Tibial artery (tissue), 4 donors: ENCODE results near the gene CHGA.

Experiments
- DNase-seq, 2 donors: peaks; one replicate each; pipeline ENCODE4 v3.0.0-alpha.2; 2019
- H3K27ac ChIP-seq, 2 donors: fragments of 200-600 bp; sonication (generic) in 1 of 2; 1 replicate in 1 of 2; 2 replicates in 1 of 2; pipeline ENCODE4 v1.5.1; 2018 to 2019; ENCODE audit warnings: mild to moderate bottlenecking in 1 of 2
- H3K27me3 ChIP-seq, 2 donors: fragments of 200-600 bp; sonication (generic) in 1 of 2; one replicate each; pipeline versions ENCODE4 v1.5.1 to v1.6.0; 2016 to 2019
- H3K36me3 ChIP-seq, 3 donors: fragments of 200-600 bp; sonication (generic) in 2 of 3; one replicate each; pipeline ENCODE4 v1.5.1; 2016 to 2019; ENCODE audit warnings: mild to moderate bottlenecking in 2 of 3
- H3K4me1 ChIP-seq, 4 donors: fragments of 200-600 bp; sonication (generic) in 2 of 4; 1 replicate in 3 of 4; 2 replicates in 1 of 4; pipeline ENCODE4 v1.5.1; 2016 to 2019
- H3K4me3 ChIP-seq, 2 donors: fragments of 200-600 bp; sonication (generic) in 1 of 2; 1 replicate in 1 of 2; 2 replicates in 1 of 2; pipeline ENCODE4 v1.5.1; 2018 to 2019; ENCODE audit warnings: mild to moderate bottlenecking in 2 of 2
- H3K9me3 ChIP-seq, 3 donors: fragments of 200-600 bp; sonication (generic) in 1 of 3; one replicate each; pipeline ENCODE4 v1.5.1; 2016 to 2019
- CTCF ChIP-seq, 2 experiments: fragments of 200-600 bp in 1 of 2; fragments of 450-650 bp in 1 of 2; IDR thresholded peaks; one replicate each; pipeline ENCODE4 v1.5.1; 2017 to 2019; ENCODE audit warnings: antibody characterized with exemption in 2 of 2, mild to moderate bottlenecking in 1 of 2, moderate library complexity in 1 of 2
- intact Hi-C: fragments of 100-400 bp; cut with DNase I; formaldehyde crosslinking; loops from one replicate; pipeline ENCODE4 v1.15.0; 2023; ENCODE audit warnings: low total_unique reads

CHGA gene

GRCh38 chr14:92967346-92967926, 44.5 kb downstream of the CHGA start:
- no peak for DNase-seq
- no peak overlapping the region for H3K4me3 ChIP-seq
- no peaks in the 10 kb centered on the region for H3K9me3 ChIP-seq
- TF ChIP-seq CTCF (IDR thresholded peaks at IDR 0.05), result no peak
- intact Hi-C loops, result no loop called here
- no peak overlapping the region for H3K27ac ChIP-seq
- H3K27me3 ChIP-seq, result no peaks in the 10 kb centered on the region
- peaks cover 0 to 38% (median 18%) of the 10 kb centered on the region in 4 donors for H3K4me1 ChIP-seq
- peaks cover 0 to 1% (median 0%) of the 10 kb centered on the region in 3 donors for H3K36me3 ChIP-seq

GRCh38 chr14:92968291-92969020, 45.5 kb downstream of the CHGA start:
- no peak for DNase-seq
- Histone ChIP-seq H3K9me3 (no peaks in the 10 kb centered on the region), H3K27me3 (no peaks in the 10 kb centered on the region), H3K4me1 (peaks cover 0 to 44% (median 24%) of the 10 kb centered on the region in 4 donors), H3K36me3 (no peaks in the 10 kb centered on the region), H3K4me3 (no peak overlapping the region), H3K27ac (no peak overlapping the region)
- intact Hi-C loops, result no loop called here
- TF ChIP-seq CTCF (IDR thresholded peaks at IDR 0.05), result no peak

- Histone ChIP-seq H3K4me1 (peaks cover 0 to 44% (median 20%) of the 10 kb centered on the region in 4 donors), H3K27ac (peak overlapping the region in 1 of 2 donors; percentile 4), H3K36me3 (no peaks in the 10 kb centered on the region), H3K9me3 (no peaks in the 10 kb centered on the region), H3K27me3 (no peaks in the 10 kb centered on the region), H3K4me3 (no peak overlapping the region)
- no peak for TF ChIP-seq CTCF (IDR thresholded peaks at IDR 0.05)
- intact Hi-C loops, result no loop called here
- DNase-seq, result no peak
Measured at GRCh38 chr14:92969430-92969829, 46.5 kb downstream of the CHGA start.

- no peak for TF ChIP-seq CTCF (IDR thresholded peaks at IDR 0.05)
- Histone ChIP-seq H3K4me1 (peaks cover 0 to 42% (median 16%) of the 10 kb centered on the region in 4 donors), H3K36me3 (no peaks in the 10 kb centered on the region), H3K27ac (peak overlapping the region in 1 of 2 donors; percentile 4), H3K4me3 (no peak overlapping the region), H3K9me3 (no peaks in the 10 kb centered on the region), H3K27me3 (no peaks in the 10 kb centered on the region)
- no peak for DNase-seq
- intact Hi-C loops, result loop anchor here (5.0 kb wide), 2 partner anchors 77 to 172 kb away; no protein-coding TSS in a partner anchor
Measured at GRCh38 chr14:92969871-92970270, 46.9 kb downstream of the CHGA start.

- no peak for DNase-seq
- intact Hi-C loops, result loop anchor here (5.0 kb wide), 2 partner anchors 77 to 172 kb away; no protein-coding TSS in a partner anchor
- peaks cover 0 to 38% (median 15%) of the 10 kb centered on the region in 4 donors for H3K4me1 ChIP-seq
- no peak overlapping the region for H3K27ac ChIP-seq
- no peaks in the 10 kb centered on the region for H3K9me3 ChIP-seq
- TF ChIP-seq CTCF (IDR thresholded peaks at IDR 0.05), result no peak
- no peaks in the 10 kb centered on the region for H3K36me3 ChIP-seq
- no peak overlapping the region for H3K4me3 ChIP-seq
- H3K27me3 ChIP-seq, result no peaks in the 10 kb centered on the region
Measured at GRCh38 chr14:92970271-92970670, 47.3 kb downstream of the CHGA start.
